Dermis blood vessel endothelial cell (primary cell): Measurements from ENCODE around the gene CAVIN2. TPM values are rescaled to one million over a fixed set of nuclear protein-coding genes. Genes with fewer than 3 reads are reported as not detected.
"Not testable (repeated sequence)": the region's sequence is repeated elsewhere in the genome, so short reads cannot be mapped to it uniquely, and the experiment has no call there.

Source experiments
- DNase-seq: peaks from one replicate; pipeline ENCODE4 v3.0.0; 2010
- total RNA-seq: library from RNA; depleted of rRNA; stranded (reverse); fragments of >200 nt; gene quantifications from 2 replicates; pipeline ENCODE4 v1.2.3, GENCODE V29; 2014

The CAVIN2 gene
- total RNA-seq, 1 donor from 2014 or later: 430 TPM

GRCh38 chr2:191799526-191799925 is 47.4 kb downstream of the CAVIN2 start:
- DNase-seq: no peak

GRCh38 chr2:191797942-191798876 is 48.7 kb downstream of the CAVIN2 start:
- no peak for DNase-seq

- DNase-seq: no peak
These were observed 49.4 kb downstream of the CAVIN2 start for GRCh38 chr2:191797500-191797899.

- no peak for DNase-seq
These were observed 51.2 kb downstream of the CAVIN2 start for GRCh38 chr2:191795715-191796114.

- DNase-seq: no peak
These were observed 54.8 kb downstream of the CAVIN2 start for GRCh38 chr2:191791953-191792560.

- no peak for DNase-seq
These were observed 56.2 kb downstream of the CAVIN2 start for GRCh38 chr2:191790737-191791136.

- no peak for DNase-seq
These were observed 57.1 kb downstream of the CAVIN2 start for GRCh38 chr2:191789796-191790195.

- no peak for DNase-seq
These were observed 60.2 kb downstream of the CAVIN2 start for GRCh38 chr2:191786694-191787093.

- not testable (repeated sequence) for DNase-seq
These were observed 61.2 kb downstream of the CAVIN2 start for GRCh38 chr2:191785651-191786050.

Other genes starting within 250 kb of the CAVIN2 start
- gene NABP1, start 169.0 kb downstream of the CAVIN2 start, total RNA-seq: 15.7 and 20.9 TPM in 2 replicates